K562 (cell line): Measurements from ENCODE around the gene CSTPP1. TPM values are rescaled to one million over a fixed set of nuclear protein-coding genes. Genes with fewer than 3 reads are reported as not detected.

Experiments used
- CHD2 ChIP-seq: IDR thresholded peaks from 2 replicates; pipeline ENCODE4 v1.6.1; 2011; ENCODE audit warnings: low read depth, low read length
- CTBP1 ChIP-seq: fragments of 450-650 bp; IDR thresholded peaks from 2 replicates; pipeline ENCODE4 v1.6.1; 2016; ENCODE audit warnings: borderline replicate concordance
- GABPB2 ChIP-seq: fragments of 250-450 bp; sonication (Bioruptor Pico); conservative IDR thresholded peaks from 2 replicates; pipeline ENCODE4 v1.5.1; 2021; ENCODE audit warnings: mild to moderate bottlenecking
- HDAC2 ChIP-seq: fragments of 450-650 bp; IDR thresholded peaks from 2 replicates; pipeline ENCODE4 v1.6.1; 2016; ENCODE audit warnings: mild to moderate bottlenecking
- LARP7 ChIP-seq: fragments of 450-650 bp; IDR thresholded peaks from 2 replicates; pipeline ENCODE4 v1.6.1; 2016
- MCM2 ChIP-seq: fragments of 450-650 bp; IDR thresholded peaks from 2 replicates; pipeline ENCODE4 v1.6.1; 2017; ENCODE audit warnings: low read depth, mild to moderate bottlenecking
- NCOR1 ChIP-seq: fragments of 450-650 bp; IDR thresholded peaks from 2 replicates; pipeline ENCODE4 v1.6.1; 2016; ENCODE audit warnings: mild to moderate bottlenecking, moderate library complexity
- NRF1 ChIP-seq, 2 experiments: fragments of 450-650 bp; IDR thresholded peaks in 1 of 2; conservative IDR thresholded peaks in 1 of 2; 2 replicates each; pipeline ENCODE4 v1.6.1; 2014; ENCODE audit warnings: mild to moderate bottlenecking in 2 of 2
- RBM15 ChIP-seq: fragments of 200-400 bp; formaldehyde crosslinking; IDR thresholded peaks from 2 replicates; pipeline ENCODE4 v1.6.1; 2018; ENCODE audit warnings: mild to moderate bottlenecking, low read length, moderate library complexity; ENCODE audit not compliant: insufficient read depth
- RCOR1 ChIP-seq, 2 experiments: IDR thresholded peaks; 2 replicates each; pipeline ENCODE4 v1.6.1; 2012; ENCODE audit warnings: low read depth in 2 of 2, low read length in 2 of 2, borderline replicate concordance in 1 of 2, improper control_type of control experiment in 1 of 2
- SMARCA5 ChIP-seq: fragments of 450-650 bp; IDR thresholded peaks from 2 replicates; pipeline ENCODE4 v1.6.1; 2016
- ZNF584 ChIP-seq: fragments of 200-800 bp; sonication (Bioruptor generic); IDR thresholded peaks from 2 replicates; pipeline ENCODE4 v1.6.1; 2016; ENCODE audit warnings: low read depth, mild to moderate bottlenecking, missing genetic modification characterization, missing compliant biosample characterization
- polyA plus RNA-seq, 8 experiments: library from polyadenylated mRNA; depleted of rRNA in 4 of 8; stranded (reverse) in 5 of 8; unstranded in 3 of 8; fragments of >200 nt; fragmentation: Nextera tagmentation in 2 of 8; fragmentation: Illumina TruSeq in 1 of 8; extraction: Ambion mirVana in 2 of 8; extraction: Trizol in 1 of 8; gene quantifications; 2 replicates each; pipeline versions ENCODE4 v1.2.1 to v1.2.3, GENCODE V29; 2011 to 2014; ENCODE audit warnings: inconsistent platforms in 1 of 8, missing spikeins in 1 of 8
- total RNA-seq, 7 experiments: library from RNA; depleted of rRNA in 6 of 7; stranded (reverse); fragments of >200 nt in 6 of 7; fragmentation: Illumina TruSeq in 2 of 7; extraction: Trizol in 2 of 7; gene quantifications; 2 replicates each; pipeline versions ENCODE4 v1.2.1 to v1.2.3, GENCODE V29; 2011 to 2021; ENCODE audit warnings: low replicate concordance in 1 of 7
- TF ChIP-seq, protein P1 (sequence below): fragments of 450-650 bp; IDR thresholded peaks from 2 replicates; pipeline ENCODE4 v1.6.1; 2018; ENCODE audit not compliant: partially characterized antibody
- TF ChIP-seq, protein P2 (sequence below): sonication (generic); formaldehyde crosslinking; IDR thresholded peaks from 2 replicates; pipeline ENCODE4 v1.8.0; 2022; ENCODE audit warnings: missing genetic modification reagents, mild to moderate bottlenecking, moderate library complexity, borderline replicate concordance
- TF ChIP-seq, protein P3 (sequence below): sonication (generic); formaldehyde crosslinking; IDR thresholded peaks from 2 replicates; pipeline ENCODE4 v1.8.0; 2023; ENCODE audit warnings: mild to moderate bottlenecking, missing genetic modification reagents
- TF ChIP-seq, protein P4 (sequence below): sonication (generic); formaldehyde crosslinking; IDR thresholded peaks from 2 replicates; pipeline ENCODE4 v1.8.1; 2023; ENCODE audit warnings: mild to moderate bottlenecking, missing genetic modification reagents, moderate library complexity

Gene CSTPP1
- total and polyA plus RNA-seq, 9 of the 15 experiments (the other 6 are each of a cell fraction or from before 2014, with no cell fraction given) = 6.5 to 17.8 (median 9.2) TPM

DNA sequence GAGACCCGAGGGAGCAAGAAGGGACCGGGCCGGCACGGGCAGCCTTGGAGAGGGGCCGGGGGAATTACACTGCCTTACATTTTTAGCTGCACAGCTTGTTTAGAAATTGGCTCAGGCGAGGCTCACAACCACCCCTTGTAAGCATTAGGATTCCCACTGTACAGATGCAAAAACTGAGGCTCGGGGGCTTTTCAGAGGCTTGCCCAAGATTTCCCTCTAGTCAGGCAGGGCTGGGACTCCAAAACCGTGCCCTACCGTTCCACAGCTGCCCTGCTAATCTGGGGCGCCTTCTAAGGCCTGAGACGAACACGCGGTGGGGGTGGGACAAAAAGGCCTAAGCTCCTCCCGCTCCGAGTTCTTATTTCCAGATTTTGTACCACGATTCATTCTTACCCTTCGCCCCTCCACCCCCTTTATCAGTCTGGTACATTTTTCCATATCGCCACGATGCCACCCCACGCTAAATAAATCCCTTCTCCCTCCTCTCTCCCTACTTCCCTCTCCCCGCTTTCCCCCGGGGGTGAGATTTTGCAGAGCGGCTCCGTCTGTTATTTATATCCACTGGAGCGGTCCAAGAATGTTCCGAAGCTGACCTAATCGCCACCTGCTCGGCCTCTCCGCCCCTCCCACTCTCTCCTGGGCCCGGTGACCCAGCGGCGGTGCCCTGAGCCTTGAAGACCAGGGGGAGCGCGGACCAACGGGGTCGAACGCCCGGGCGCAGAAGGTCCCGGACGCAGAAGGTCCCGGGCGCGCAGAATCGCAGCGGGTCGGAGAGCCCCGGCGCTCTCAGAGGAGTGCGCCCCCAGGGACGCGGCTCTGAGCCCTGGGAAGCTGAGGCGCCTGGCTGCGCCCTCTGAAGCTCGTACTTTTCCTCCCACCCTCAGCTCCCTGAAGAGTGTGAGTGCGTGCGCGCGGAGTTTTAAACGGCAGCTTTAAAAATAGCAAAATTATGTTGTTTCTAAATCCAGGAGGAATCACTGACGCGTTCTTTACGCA lies 250.4 kb downstream of the CSTPP1 start (continued):
- TF ChIP-seq, protein P1, sequence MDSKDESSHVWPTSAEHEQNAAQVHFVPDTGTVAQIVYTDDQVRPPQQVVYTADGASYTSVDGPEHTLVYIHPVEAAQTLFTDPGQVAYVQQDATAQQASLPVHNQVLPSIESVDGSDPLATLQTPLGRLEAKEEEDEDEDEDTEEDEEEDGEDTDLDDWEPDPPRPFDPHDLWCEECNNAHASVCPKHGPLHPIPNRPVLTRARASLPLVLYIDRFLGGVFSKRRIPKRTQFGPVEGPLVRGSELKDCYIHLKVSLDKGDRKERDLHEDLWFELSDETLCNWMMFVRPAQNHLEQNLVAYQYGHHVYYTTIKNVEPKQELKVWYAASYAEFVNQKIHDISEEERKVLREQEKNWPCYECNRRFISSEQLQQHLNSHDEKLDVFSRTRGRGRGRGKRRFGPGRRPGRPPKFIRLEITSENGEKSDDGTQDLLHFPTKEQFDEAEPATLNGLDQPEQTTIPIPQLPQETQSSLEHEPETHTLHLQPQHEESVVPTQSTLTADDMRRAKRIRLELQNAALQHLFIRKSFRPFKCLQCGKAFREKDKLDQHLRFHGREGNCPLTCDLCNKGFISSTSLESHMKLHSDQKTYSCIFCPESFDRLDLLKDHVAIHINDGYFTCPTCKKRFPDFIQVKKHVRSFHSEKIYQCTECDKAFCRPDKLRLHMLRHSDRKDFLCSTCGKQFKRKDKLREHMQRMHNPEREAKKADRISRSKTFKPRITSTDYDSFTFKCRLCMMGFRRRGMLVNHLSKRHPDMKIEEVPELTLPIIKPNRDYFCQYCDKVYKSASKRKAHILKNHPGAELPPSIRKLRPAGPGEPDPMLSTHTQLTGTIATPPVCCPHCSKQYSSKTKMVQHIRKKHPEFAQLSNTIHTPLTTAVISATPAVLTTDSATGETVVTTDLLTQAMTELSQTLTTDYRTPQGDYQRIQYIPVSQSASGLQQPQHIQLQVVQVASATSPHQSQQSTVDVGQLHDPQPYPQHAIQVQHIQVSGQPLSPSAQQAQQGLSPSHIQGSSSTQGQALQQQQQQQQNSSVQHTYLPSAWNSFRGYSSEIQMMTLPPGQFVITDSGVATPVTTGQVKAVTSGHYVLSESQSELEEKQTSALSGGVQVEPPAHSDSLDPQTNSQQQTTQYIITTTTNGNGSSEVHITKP = no peak
- no peak for TF ChIP-seq NCOR1
- no peak for TF ChIP-seq RBM15
- no peak for TF ChIP-seq GABPB2 (CRISPR knock-in tag)
- peak; percentile 80 for TF ChIP-seq HDAC2
- TF ChIP-seq RCOR1 (IDR thresholded peaks at IDR 0.05; ENCODE audit: borderline replicate concordance in 1 of 2, low read depth in 2 of 2, low read length in 2 of 2) = peak in 1 of 2 experiments; percentile 43; a peak in 1 of 4 replicates
- peak; percentile 27 to 47; a peak in 3 of 4 replicates for TF ChIP-seq NRF1 (conservative IDR thresholded peaks at IDR 0.05 in 1 of 2, IDR thresholded peaks at IDR 0.05 in 1 of 2)
- no peak for TF ChIP-seq ZNF584 (CRISPR knock-in tag)
- TF ChIP-seq LARP7 = no peak
- TF ChIP-seq, protein P2, sequence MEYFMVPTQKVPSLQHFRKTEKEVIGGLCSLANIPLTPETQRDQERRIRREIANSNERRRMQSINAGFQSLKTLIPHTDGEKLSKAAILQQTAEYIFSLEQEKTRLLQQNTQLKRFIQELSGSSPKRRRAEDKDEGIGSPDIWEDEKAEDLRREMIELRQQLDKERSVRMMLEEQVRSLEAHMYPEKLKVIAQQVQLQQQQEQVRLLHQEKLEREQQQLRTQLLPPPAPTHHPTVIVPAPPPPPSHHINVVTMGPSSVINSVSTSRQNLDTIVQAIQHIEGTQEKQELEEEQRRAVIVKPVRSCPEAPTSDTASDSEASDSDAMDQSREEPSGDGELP (CRISPR knock-in tag) = peak; percentile 3; the same call in 1 of the 2 replicates
- TF ChIP-seq, protein P3, sequence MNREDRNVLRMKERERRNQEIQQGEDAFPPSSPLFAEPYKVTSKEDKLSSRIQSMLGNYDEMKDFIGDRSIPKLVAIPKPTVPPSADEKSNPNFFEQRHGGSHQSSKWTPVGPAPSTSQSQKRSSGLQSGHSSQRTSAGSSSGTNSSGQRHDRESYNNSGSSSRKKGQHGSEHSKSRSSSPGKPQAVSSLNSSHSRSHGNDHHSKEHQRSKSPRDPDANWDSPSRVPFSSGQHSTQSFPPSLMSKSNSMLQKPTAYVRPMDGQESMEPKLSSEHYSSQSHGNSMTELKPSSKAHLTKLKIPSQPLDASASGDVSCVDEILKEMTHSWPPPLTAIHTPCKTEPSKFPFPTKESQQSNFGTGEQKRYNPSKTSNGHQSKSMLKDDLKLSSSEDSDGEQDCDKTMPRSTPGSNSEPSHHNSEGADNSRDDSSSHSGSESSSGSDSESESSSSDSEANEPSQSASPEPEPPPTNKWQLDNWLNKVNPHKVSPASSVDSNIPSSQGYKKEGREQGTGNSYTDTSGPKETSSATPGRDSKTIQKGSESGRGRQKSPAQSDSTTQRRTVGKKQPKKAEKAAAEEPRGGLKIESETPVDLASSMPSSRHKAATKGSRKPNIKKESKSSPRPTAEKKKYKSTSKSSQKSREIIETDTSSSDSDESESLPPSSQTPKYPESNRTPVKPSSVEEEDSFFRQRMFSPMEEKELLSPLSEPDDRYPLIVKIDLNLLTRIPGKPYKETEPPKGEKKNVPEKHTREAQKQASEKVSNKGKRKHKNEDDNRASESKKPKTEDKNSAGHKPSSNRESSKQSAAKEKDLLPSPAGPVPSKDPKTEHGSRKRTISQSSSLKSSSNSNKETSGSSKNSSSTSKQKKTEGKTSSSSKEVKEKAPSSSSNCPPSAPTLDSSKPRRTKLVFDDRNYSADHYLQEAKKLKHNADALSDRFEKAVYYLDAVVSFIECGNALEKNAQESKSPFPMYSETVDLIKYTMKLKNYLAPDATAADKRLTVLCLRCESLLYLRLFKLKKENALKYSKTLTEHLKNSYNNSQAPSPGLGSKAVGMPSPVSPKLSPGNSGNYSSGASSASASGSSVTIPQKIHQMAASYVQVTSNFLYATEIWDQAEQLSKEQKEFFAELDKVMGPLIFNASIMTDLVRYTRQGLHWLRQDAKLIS = no peak
- TF ChIP-seq MCM2 = no peak
- TF ChIP-seq, protein P4, sequence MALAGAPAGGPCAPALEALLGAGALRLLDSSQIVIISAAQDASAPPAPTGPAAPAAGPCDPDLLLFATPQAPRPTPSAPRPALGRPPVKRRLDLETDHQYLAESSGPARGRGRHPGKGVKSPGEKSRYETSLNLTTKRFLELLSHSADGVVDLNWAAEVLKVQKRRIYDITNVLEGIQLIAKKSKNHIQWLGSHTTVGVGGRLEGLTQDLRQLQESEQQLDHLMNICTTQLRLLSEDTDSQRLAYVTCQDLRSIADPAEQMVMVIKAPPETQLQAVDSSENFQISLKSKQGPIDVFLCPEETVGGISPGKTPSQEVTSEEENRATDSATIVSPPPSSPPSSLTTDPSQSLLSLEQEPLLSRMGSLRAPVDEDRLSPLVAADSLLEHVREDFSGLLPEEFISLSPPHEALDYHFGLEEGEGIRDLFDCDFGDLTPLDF (CRISPR knock-in tag) = no peak
- TF ChIP-seq CTBP1 = no peak
- 0 out of 2 replicates have a peak, but pooled peaks have one; percentile 16 for TF ChIP-seq SMARCA5
- no peak for TF ChIP-seq CHD2
